ENCODE results near the gene AKR1C4.

The AKR1C4 gene

GRCh38 chr10:5265139-5265538, 68.5 kb downstream of the AKR1C4 start:
- Histone ChIP-seq H3K4me1 (ENCODE audit: control insufficient read depth, insufficient read depth, low read length) (no peaks in the 10 kb centered on the region), H3K36me3 (ENCODE audit: control insufficient read depth in 2 of 2, insufficient read depth in 1 of 2, low read length in 2 of 2) (no peaks in the 10 kb centered on the region), H3K9me3 (ENCODE audit: control insufficient read depth, insufficient read depth, low read depth, low read length) (no peaks in the 10 kb centered on the region), H3K27ac (ENCODE audit: extremely low read depth, low read depth, low read length) (no peak overlapping the region), H3K4me3 (ENCODE audit: low read depth, low read length) (no peak overlapping the region)
- no peak for TF ChIP-seq ZNF571 (tag by site-specific recombination; IDR thresholded peaks at IDR 0.05)
- no peak for TF ChIP-seq ZNF350 (tag by site-specific recombination; IDR thresholded peaks at IDR 0.05)
- no peak for TF ChIP-seq KLF16 (tag by site-specific recombination; IDR thresholded peaks at IDR 0.05)
- TF ChIP-seq PRDM2 (tag by site-specific recombination; IDR thresholded peaks at IDR 0.05; ENCODE audit: borderline replicate concordance) = no peak
- TF ChIP-seq ZNF600 (tag by site-specific recombination; IDR thresholded peaks at IDR 0.05) = no peak
- TF ChIP-seq, protein P1, sequence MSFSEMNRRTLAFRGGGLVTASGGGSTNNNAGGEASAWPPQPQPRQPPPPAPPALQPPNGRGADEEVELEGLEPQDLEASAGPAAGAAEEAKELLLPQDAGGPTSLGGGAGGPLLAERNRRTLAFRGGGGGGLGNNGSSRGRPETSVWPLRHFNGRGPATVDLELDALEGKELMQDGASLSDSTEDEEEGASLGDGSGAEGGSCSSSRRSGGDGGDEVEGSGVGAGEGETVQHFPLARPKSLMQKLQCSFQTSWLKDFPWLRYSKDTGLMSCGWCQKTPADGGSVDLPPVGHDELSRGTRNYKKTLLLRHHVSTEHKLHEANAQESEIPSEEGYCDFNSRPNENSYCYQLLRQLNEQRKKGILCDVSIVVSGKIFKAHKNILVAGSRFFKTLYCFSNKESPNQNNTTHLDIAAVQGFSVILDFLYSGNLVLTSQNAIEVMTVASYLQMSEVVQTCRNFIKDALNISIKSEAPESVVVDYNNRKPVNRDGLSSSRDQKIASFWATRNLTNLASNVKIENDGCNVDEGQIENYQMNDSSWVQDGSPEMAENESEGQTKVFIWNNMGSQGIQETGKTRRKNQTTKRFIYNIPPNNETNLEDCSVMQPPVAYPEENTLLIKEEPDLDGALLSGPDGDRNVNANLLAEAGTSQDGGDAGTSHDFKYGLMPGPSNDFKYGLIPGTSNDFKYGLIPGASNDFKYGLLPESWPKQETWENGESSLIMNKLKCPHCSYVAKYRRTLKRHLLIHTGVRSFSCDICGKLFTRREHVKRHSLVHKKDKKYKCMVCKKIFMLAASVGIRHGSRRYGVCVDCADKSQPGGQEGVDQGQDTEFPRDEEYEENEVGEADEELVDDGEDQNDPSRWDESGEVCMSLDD (tag by site-specific recombination; IDR thresholded peaks at IDR 0.05) = no peak
- no peak for TF ChIP-seq ZNF138 (tag by site-specific recombination; IDR thresholded peaks at IDR 0.05; ENCODE audit: borderline replicate concordance)
- TF ChIP-seq ZNF354C (tag by site-specific recombination; IDR thresholded peaks at IDR 0.05; ENCODE audit: borderline replicate concordance, low read depth) = no peak
- TF ChIP-seq ZBTB6 (tag by site-specific recombination; IDR thresholded peaks at IDR 0.05) = no peak
- no peak for TF ChIP-seq ZNF596 (tag by site-specific recombination; IDR thresholded peaks at IDR 0.05)
- no peak for TF ChIP-seq OVOL3 (tag by site-specific recombination; IDR thresholded peaks at IDR 0.05)
- TF ChIP-seq SP7 (tag by site-specific recombination; IDR thresholded peaks at IDR 0.05) = no peak
- TF ChIP-seq ZNF658 (tag by site-specific recombination; IDR thresholded peaks at IDR 0.05) = no peak
- TF ChIP-seq PBX3 (CRISPR knock-in tag; IDR thresholded peaks at IDR 0.05) = no peak
- TF ChIP-seq ZNF394 (tag by site-specific recombination; IDR thresholded peaks at IDR 0.05; ENCODE audit: borderline replicate concordance) = no peak
- TF ChIP-seq ZNF510 (tag by site-specific recombination; IDR thresholded peaks at IDR 0.05; ENCODE audit: insufficient replicate concordance) = no peak
- TF ChIP-seq BCL6B (tag by site-specific recombination; IDR thresholded peaks at IDR 0.05) = no peak
- ChIA-PET POLR2A (no interaction called here), CTCF (no interaction called here)
